Coronary artery (tissue), 2 donors: ENCODE results near the gene DRAM1.

Experiments used
- DNase-seq: peaks from one replicate; pipeline ENCODE4 v3.0.0-alpha.2; 2017; ENCODE audit warnings: low spot score
- H3K27ac ChIP-seq, 2 donors: fragments of 200-600 bp; sonication (generic); one replicate each; pipeline ENCODE4 v1.5.1; 2016 to 2019
- H3K4me3 ChIP-seq: fragments of 200-600 bp; sonication (generic); 2 replicates; pipeline ENCODE4 v1.5.1; 2016; ENCODE audit warnings: mild to moderate bottlenecking, moderate library complexity
- TF ChIP-seq, protein P1 (sequence below): fragments of 200-600 bp; sonication (generic); IDR thresholded peaks from one replicate; pipeline ENCODE4 v1.5.1; 2019; ENCODE audit warnings: antibody characterized with exemption

The DRAM1 gene

GRCh38 chr12:101951002-101951670 is 73.8 kb downstream of the DRAM1 start:
- Histone ChIP-seq H3K27ac (no peak overlapping the region), H3K4me3 (no peak overlapping the region)
- no peak for DNase-seq
- TF ChIP-seq, protein P1, sequence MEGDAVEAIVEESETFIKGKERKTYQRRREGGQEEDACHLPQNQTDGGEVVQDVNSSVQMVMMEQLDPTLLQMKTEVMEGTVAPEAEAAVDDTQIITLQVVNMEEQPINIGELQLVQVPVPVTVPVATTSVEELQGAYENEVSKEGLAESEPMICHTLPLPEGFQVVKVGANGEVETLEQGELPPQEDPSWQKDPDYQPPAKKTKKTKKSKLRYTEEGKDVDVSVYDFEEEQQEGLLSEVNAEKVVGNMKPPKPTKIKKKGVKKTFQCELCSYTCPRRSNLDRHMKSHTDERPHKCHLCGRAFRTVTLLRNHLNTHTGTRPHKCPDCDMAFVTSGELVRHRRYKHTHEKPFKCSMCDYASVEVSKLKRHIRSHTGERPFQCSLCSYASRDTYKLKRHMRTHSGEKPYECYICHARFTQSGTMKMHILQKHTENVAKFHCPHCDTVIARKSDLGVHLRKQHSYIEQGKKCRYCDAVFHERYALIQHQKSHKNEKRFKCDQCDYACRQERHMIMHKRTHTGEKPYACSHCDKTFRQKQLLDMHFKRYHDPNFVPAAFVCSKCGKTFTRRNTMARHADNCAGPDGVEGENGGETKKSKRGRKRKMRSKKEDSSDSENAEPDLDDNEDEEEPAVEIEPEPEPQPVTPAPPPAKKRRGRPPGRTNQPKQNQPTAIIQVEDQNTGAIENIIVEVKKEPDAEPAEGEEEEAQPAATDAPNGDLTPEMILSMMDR: no peak

- no peak overlapping the region for H3K27ac ChIP-seq
- TF ChIP-seq, protein P1: no peak
- no peak for DNase-seq
- H3K4me3 ChIP-seq: no peak overlapping the region
Observed at GRCh38 chr12:101954113-101954512, 76.7 kb downstream of the DRAM1 start.

DNA sequence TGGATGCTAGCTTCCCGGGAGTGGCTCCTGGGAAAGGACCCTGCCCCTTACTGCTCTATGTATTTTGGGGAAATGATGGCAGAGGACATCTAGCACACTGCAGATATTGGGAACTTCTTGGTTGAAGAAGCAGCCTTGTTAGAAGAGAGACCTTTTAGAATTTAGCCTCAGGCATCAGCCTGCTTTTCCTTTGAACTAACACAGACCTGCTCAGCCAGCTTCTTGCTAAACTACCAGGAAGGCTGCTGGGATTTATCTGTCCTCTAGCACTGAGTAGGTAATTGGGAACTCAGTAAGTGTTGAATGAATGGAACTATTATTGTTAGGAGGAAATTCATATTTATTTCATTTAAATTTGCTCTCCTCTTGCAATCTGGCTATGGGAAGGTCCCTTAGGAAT is 77.3 kb downstream of the DRAM1 start:
- DNase-seq: no peak
- no peak overlapping the region for H3K27ac ChIP-seq
- TF ChIP-seq, protein P1: no peak
- H3K4me3 ChIP-seq: no peak overlapping the region

DNA sequence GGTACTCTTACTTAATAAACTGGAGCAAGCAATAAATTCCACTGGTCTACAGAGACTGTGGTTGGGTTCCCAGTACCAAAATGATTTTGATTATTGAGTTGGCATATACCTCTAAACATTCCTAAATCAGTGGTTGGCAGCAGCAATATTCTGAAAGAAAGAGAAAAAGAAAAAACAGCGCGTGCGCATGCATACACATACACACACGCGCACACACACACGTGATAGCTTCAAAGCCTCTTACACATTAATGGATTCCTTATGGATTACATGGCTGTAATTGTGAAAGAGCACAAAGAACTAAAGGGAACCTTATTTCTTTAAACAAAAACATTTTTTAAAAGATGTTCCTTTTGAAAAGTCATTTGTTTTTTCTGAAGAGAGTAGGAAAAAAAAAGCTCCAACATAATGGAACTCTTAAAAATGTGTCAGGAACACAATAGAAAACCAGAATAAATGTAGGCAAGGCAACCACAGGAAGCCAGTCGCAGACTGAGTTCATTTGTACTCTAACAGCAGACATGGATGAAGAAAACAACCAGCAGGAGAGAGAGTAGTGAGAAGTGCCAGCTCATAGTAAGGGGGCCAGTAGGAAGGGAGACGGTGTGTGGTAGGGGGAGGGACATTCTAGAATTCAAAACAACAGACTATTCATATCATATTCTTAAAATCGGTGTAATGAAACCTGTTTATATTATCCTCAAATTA is 80.0 kb downstream of the DRAM1 start:
- TF ChIP-seq, protein P1: no peak
- DNase-seq: no peak
- no peak overlapping the region for H3K4me3 ChIP-seq
- H3K27ac ChIP-seq: no peak overlapping the region

- no peak overlapping the region for H3K4me3 ChIP-seq
- TF ChIP-seq, protein P1: no peak
- DNase-seq: no peak
- no peak overlapping the region for H3K27ac ChIP-seq
Observed at GRCh38 chr12:101959607-101960006, 82.2 kb downstream of the DRAM1 start.

GRCh38 chr12:101962486-101962885 is 85.1 kb downstream of the DRAM1 start:
- no peak overlapping the region for H3K4me3 ChIP-seq
- no peak overlapping the region for H3K27ac ChIP-seq
- TF ChIP-seq, protein P1: no peak
- DNase-seq: no peak

DNA sequence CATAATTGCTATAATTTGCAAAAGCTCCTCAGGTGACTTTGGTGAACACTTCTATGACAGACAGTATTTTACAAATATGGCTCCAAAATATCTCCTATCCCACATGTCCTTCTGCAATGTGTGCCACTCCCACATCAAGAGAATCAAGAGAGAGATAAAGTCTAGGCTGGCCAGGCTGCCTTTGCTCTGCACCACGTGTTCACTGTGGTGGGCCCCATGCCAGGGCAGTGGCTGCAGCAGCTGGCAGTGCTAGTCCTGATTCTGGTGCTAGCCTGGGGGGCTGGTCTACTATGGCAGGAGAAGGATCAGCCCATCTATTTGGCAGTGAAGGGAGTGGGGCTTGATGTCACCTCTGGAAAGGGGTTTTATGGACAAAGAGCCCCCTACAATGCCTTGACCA is 86.3 kb downstream of the DRAM1 start:
- TF ChIP-seq, protein P1: no peak
- Histone ChIP-seq H3K4me3 (no peak overlapping the region), H3K27ac (no peak overlapping the region)
- DNase-seq: no peak
